Kidney (tissue), 14 donors: Measurements from ENCODE around the gene ERO1B. TPM values are rescaled to one million over a fixed set of nuclear protein-coding genes. Genes with fewer than 3 reads are reported as not detected.

Source experiments
- DNase-seq, 5 donors: peaks; one replicate each; pipeline ENCODE4 v3.0.0-alpha.2; 2013 to 2020
- FAIRE-seq: peaks from 2 replicates; lab custom pipeline; 2012; peaks lifted over from hg19 to GRCh38; lab: Jason Lieb, UNC
- H3K27ac ChIP-seq, 2 donors: one replicate each; pipeline ENCODE4 v1.7.0; 2013; ENCODE audit warnings: low read depth in 2 of 2, low read length in 2 of 2, inconsistent platforms in 1 of 2
- H3K27me3 ChIP-seq: one replicate; pipeline ENCODE4 v1.7.1; 2013; ENCODE audit warnings: low read length, inconsistent platforms; ENCODE audit not compliant: control insufficient read depth, insufficient read depth
- H3K36me3 ChIP-seq, 3 donors: one replicate each; pipeline versions ENCODE4 v1.7.0 to v1.7.1; 2013; ENCODE audit warnings: low read length in 3 of 3, control low read depth in 1 of 3, inconsistent platforms in 1 of 3; ENCODE audit not compliant: insufficient read depth in 3 of 3, control insufficient read depth in 2 of 3
- H3K4me1 ChIP-seq, 3 donors: one replicate each; pipeline versions ENCODE4 v1.7.0 to v1.7.1; 2013; ENCODE audit warnings: low read length in 3 of 3, inconsistent platforms in 1 of 3, low read depth in 1 of 3; ENCODE audit not compliant: control insufficient read depth in 2 of 3, insufficient read depth in 2 of 3
- H3K4me3 ChIP-seq, 3 donors: one replicate each; pipeline versions ENCODE4 v1.7.0 to v1.8.1; 2013; ENCODE audit warnings: low read length in 3 of 3, control low read depth in 1 of 3, inconsistent platforms in 1 of 3
- H3K9ac ChIP-seq, 3 donors: one replicate each; pipeline versions ENCODE4 v1.7.0 to v1.7.1; 2013; ENCODE audit warnings: low read length in 3 of 3, control low read depth in 1 of 3, inconsistent platforms in 1 of 3
- H3K9me3 ChIP-seq, 3 donors: one replicate each; pipeline versions ENCODE4 v1.7.0 to v1.7.1; 2013; ENCODE audit warnings: low read length in 3 of 3, control low read depth in 1 of 3, inconsistent platforms in 1 of 3; ENCODE audit not compliant: control insufficient read depth in 2 of 3, insufficient read depth in 1 of 3
- intact Hi-C: fragments of 100-400 bp; cut with DNase I; formaldehyde crosslinking; loops from one replicate; pipeline ENCODE4 v1.11.1; 2022
- polyA plus RNA-seq: library from polyadenylated mRNA; stranded (reverse); fragments of 350-450 nt; fragmentation: Illumina TruSeq; extraction: RNeasy Lipid Tissue Mini Kit (QIAGEN cat#74804); gene quantifications from one replicate; pipeline ENCODE4 v1.2.3, GENCODE V29; 2014; ENCODE audit warnings: low read depth, low replicate concordance; ENCODE audit not compliant: insufficient read depth
- total RNA-seq: library from RNA; stranded (reverse); fragmentation: NEBNext Ultra II Directional; extraction: Animal tissue kit (Norgen Biotek cat#: 25700); gene quantifications from one replicate; pipeline ENCODE4 v1.2.1, GENCODE V29; 2021
- TF ChIP-seq, protein P1 (sequence below): IDR thresholded peaks from 3 replicates; pipeline ENCODE4 v1.5.1; 2012; ENCODE audit warnings: mild to moderate bottlenecking, moderate library complexity, borderline replicate concordance; ENCODE audit not compliant: insufficient read depth; ENCODE audit errors: extremely low read depth
- donor health status: control.
- donor health status: control.
- donor health status: control.
- donor health status: control.
- donor health status: control.
- donor health status: DM: yes; HTN: yes; CAD: no.
- donor health status: Normal renal cell carcinoma (clear cell type).

The ERO1B gene
- total and polyA plus RNA-seq, 2 donors from 2014 or later, result 5.7 to 9.9 TPM

GRCh38 chr1:236282719-236283118 lies 961 bp upstream of the ERO1B start:
- no peak overlapping the region for H3K27ac ChIP-seq

GRCh38 chr1:236282425-236282716 lies 613 bp upstream of the ERO1B start:
- no peaks in the 10 kb centered on the region for H3K9me3 ChIP-seq
- H3K27me3 ChIP-seq, result peaks cover 4% of the 10 kb centered on the region
- peaks cover 0 to 3% (median 0%) of the 10 kb centered on the region in 3 donors for H3K4me1 ChIP-seq
- H3K4me3 ChIP-seq, result peak overlapping the region; percentile 87 to 96 (median 91)
- no peaks in the 10 kb centered on the region for H3K36me3 ChIP-seq
- intact Hi-C loops, result no loop called here
- DNase-seq (no peak), FAIRE-seq (no peak)
- H3K9ac ChIP-seq, result peak overlapping the region; percentile 76 to 83 (median 76)
- TF ChIP-seq, protein P1, sequence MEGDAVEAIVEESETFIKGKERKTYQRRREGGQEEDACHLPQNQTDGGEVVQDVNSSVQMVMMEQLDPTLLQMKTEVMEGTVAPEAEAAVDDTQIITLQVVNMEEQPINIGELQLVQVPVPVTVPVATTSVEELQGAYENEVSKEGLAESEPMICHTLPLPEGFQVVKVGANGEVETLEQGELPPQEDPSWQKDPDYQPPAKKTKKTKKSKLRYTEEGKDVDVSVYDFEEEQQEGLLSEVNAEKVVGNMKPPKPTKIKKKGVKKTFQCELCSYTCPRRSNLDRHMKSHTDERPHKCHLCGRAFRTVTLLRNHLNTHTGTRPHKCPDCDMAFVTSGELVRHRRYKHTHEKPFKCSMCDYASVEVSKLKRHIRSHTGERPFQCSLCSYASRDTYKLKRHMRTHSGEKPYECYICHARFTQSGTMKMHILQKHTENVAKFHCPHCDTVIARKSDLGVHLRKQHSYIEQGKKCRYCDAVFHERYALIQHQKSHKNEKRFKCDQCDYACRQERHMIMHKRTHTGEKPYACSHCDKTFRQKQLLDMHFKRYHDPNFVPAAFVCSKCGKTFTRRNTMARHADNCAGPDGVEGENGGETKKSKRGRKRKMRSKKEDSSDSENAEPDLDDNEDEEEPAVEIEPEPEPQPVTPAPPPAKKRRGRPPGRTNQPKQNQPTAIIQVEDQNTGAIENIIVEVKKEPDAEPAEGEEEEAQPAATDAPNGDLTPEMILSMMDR, result no peak
- no peak overlapping the region for H3K27ac ChIP-seq

More at GRCh38 chr1:236282719-236283118, 961 bp upstream of the ERO1B start:
- intact Hi-C loops, result no loop called here
- Histone ChIP-seq H3K36me3 (no peaks in the 10 kb centered on the region), H3K4me3 (peak overlapping the region; percentile 87 to 96 (median 91)), H3K4me1 (peaks cover 0 to 3% (median 0%) of the 10 kb centered on the region in 3 donors), H3K27me3 (peaks cover 4% of the 10 kb centered on the region), H3K9me3 (no peaks in the 10 kb centered on the region), H3K9ac (no peak overlapping the region)
- DNase-seq (no peak), FAIRE-seq (no peak)
- TF ChIP-seq, protein P1, result no peak

DNA sequence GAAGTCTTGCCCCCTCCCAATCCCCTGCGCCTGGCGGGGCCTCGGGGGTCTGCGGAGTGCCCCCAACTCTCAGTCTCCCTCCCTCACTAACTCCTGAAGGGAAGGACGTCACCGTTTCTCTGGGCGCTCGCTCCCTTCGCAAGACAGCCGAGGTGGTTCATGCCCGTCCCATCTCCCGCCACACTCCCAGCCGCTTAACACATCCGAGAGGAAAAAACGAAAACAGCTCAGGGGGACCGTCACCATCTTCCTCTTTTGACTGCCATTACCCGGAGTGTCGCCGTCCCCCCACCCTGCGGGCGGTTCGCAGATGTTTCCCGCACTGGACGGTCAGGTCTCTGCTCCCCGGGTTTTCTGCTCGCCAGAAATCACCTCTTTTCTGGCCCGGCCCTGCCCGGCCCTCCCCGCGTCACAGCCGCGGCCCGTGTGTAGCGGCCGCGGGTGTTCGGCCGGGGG lies 532 bp downstream of the ERO1B start:
- Histone ChIP-seq H3K4me3 (peak overlapping the region; percentile 85 to 91 (median 89)), H3K27ac (peak overlapping the region; percentile 49 to 69), H3K27me3 (peaks cover 4% of the 10 kb centered on the region), H3K36me3 (no peaks in the 10 kb centered on the region), H3K9ac (peak overlapping the region; percentile 59 to 95 (median 60)), H3K4me1 (peaks cover 0 to 3% (median 0%) of the 10 kb centered on the region in 3 donors), H3K9me3 (no peaks in the 10 kb centered on the region)
- no peak for FAIRE-seq
- DNase-seq, result peak; percentile 48 to 77 (median 67)
- intact Hi-C loops, result no loop called here
- TF ChIP-seq, protein P1, result no peak
